ENCODE measurements around the gene MAST4.
"Not testable (repeated sequence)": the region's sequence is repeated elsewhere in the genome, so short reads cannot be mapped to it uniquely, and the experiment has no call there.

The MAST4 gene

GRCh38 chr5:66680221-66680620 lies 84.0 kb downstream of the MAST4 start:
- TF ChIP-seq CTCF (IDR thresholded peaks at IDR 0.05; ENCODE audit: poor library complexity, severe bottlenecking), result no peak
- H3K4me3 ChIP-seq (ENCODE audit: severe bottlenecking), result no peak overlapping the region
- no peak for ATAC-seq (ENCODE audit: low read depth)
- H3K4me1 ChIP-seq (ENCODE audit: insufficient read depth, poor library complexity, severe bottlenecking), result no peaks in the 10 kb centered on the region
- no peaks in the 10 kb centered on the region for H3K9me3 ChIP-seq (ENCODE audit: severe bottlenecking)
- peaks cover 6% of the 10 kb centered on the region for H3K27me3 ChIP-seq (ENCODE audit: insufficient read depth, poor library complexity, severe bottlenecking)
- no peak for DNase-seq (ENCODE audit: low spot score)
- no peak overlapping the region for H3K27ac ChIP-seq (ENCODE audit: poor library complexity, severe bottlenecking)
- H3K36me3 ChIP-seq (ENCODE audit: low read depth), result no peaks in the 10 kb centered on the region

- TF ChIP-seq CTCF (IDR thresholded peaks at IDR 0.05; ENCODE audit: poor library complexity, severe bottlenecking), result no peak
- H3K4me1 ChIP-seq (ENCODE audit: insufficient read depth, poor library complexity, severe bottlenecking), result no peaks in the 10 kb centered on the region
- no peak overlapping the region for H3K4me3 ChIP-seq (ENCODE audit: severe bottlenecking)
- no peak overlapping the region for H3K27ac ChIP-seq (ENCODE audit: poor library complexity, severe bottlenecking)
- peaks cover 6% of the 10 kb centered on the region for H3K27me3 ChIP-seq (ENCODE audit: insufficient read depth, poor library complexity, severe bottlenecking)
- no peaks in the 10 kb centered on the region for H3K36me3 ChIP-seq (ENCODE audit: low read depth)
- no peak for ATAC-seq (ENCODE audit: low read depth)
- DNase-seq (ENCODE audit: low spot score), result no peak
- H3K9me3 ChIP-seq (ENCODE audit: severe bottlenecking), result no peaks in the 10 kb centered on the region
Observed at GRCh38 chr5:66680804-66681203, 84.6 kb downstream of the MAST4 start.

- no peak for DNase-seq (ENCODE audit: low spot score)
- H3K27me3 ChIP-seq (ENCODE audit: insufficient read depth, poor library complexity, severe bottlenecking), result no peaks in the 10 kb centered on the region
- H3K4me1 ChIP-seq (ENCODE audit: insufficient read depth, poor library complexity, severe bottlenecking), result no peaks in the 10 kb centered on the region
- no peak for TF ChIP-seq CTCF (IDR thresholded peaks at IDR 0.05; ENCODE audit: poor library complexity, severe bottlenecking)
- no peak for ATAC-seq (ENCODE audit: low read depth)
- no peaks in the 10 kb centered on the region for H3K9me3 ChIP-seq (ENCODE audit: severe bottlenecking)
- H3K4me3 ChIP-seq (ENCODE audit: severe bottlenecking), result no peak overlapping the region
- H3K27ac ChIP-seq (ENCODE audit: poor library complexity, severe bottlenecking), result no peak overlapping the region
- no peaks in the 10 kb centered on the region for H3K36me3 ChIP-seq (ENCODE audit: low read depth)
Observed at GRCh38 chr5:66684663-66685062, 88.5 kb downstream of the MAST4 start.

GRCh38 chr5:66689522-66690220 lies 93.5 kb downstream of the MAST4 start:
- no peaks in the 10 kb centered on the region for H3K4me1 ChIP-seq (ENCODE audit: insufficient read depth, poor library complexity, severe bottlenecking)
- no peak for TF ChIP-seq CTCF (IDR thresholded peaks at IDR 0.05; ENCODE audit: poor library complexity, severe bottlenecking)

GRCh38 chr5:66694036-66694435 lies 97.8 kb downstream of the MAST4 start:
- TF ChIP-seq CTCF (IDR thresholded peaks at IDR 0.05; ENCODE audit: poor library complexity, severe bottlenecking), result no peak
- Histone ChIP-seq H3K27me3 (ENCODE audit: insufficient read depth, poor library complexity, severe bottlenecking) (peaks cover 4% of the 10 kb centered on the region), H3K4me1 (ENCODE audit: insufficient read depth, poor library complexity, severe bottlenecking) (no peaks in the 10 kb centered on the region), H3K27ac (ENCODE audit: poor library complexity, severe bottlenecking) (no peak overlapping the region), H3K36me3 (ENCODE audit: low read depth) (no peaks in the 10 kb centered on the region), H3K4me3 (ENCODE audit: severe bottlenecking) (no peak overlapping the region), H3K9me3 (ENCODE audit: severe bottlenecking) (no peaks in the 10 kb centered on the region)
- DNase-seq (ENCODE audit: low spot score), result no peak
- no peak for ATAC-seq (ENCODE audit: low read depth)

More at GRCh38 chr5:66689522-66690220, 93.5 kb downstream of the MAST4 start:
- Histone ChIP-seq H3K36me3 (ENCODE audit: low read depth) (no peaks in the 10 kb centered on the region), H3K27ac (ENCODE audit: poor library complexity, severe bottlenecking) (no peak overlapping the region), H3K9me3 (ENCODE audit: severe bottlenecking) (no peaks in the 10 kb centered on the region), H3K27me3 (ENCODE audit: insufficient read depth, poor library complexity, severe bottlenecking) (peaks cover 4% of the 10 kb centered on the region), H3K4me3 (ENCODE audit: severe bottlenecking) (no peak overlapping the region)
- DNase-seq (ENCODE audit: low spot score) (no peak), ATAC-seq (ENCODE audit: low read depth) (no peak)

- H3K4me1 ChIP-seq (ENCODE audit: insufficient read depth, poor library complexity, severe bottlenecking); ATAC-seq (ENCODE audit: low read depth); H3K27ac ChIP-seq (ENCODE audit: poor library complexity, severe bottlenecking); H3K9me3 ChIP-seq (ENCODE audit: severe bottlenecking); H3K27me3 ChIP-seq (ENCODE audit: insufficient read depth, poor library complexity, severe bottlenecking); H3K4me3 ChIP-seq (ENCODE audit: severe bottlenecking); DNase-seq (ENCODE audit: low spot score); H3K36me3 ChIP-seq (ENCODE audit: low read depth): not testable (repeated sequence)
Observed at GRCh38 chr5:66695840-66696239, 99.6 kb downstream of the MAST4 start.

All from RWPE2 (cell line).